GM21717 (cell line): Measurements from ENCODE around the gene RBM45.
A peak's percentile ranks its signal among the peaks of the same experiment; 100 is the strongest.
"Not testable (repeated sequence)": the region's sequence is repeated elsewhere in the genome, so short reads cannot be mapped to it uniquely, and the experiment has no call there.

Experiments used
- ATAC-seq: cut with Tn5 transposase; IDR thresholded peaks from one replicate; pipeline ENCODE4 v1.9.1; 2021; ENCODE audit warnings: mild to moderate bottlenecking, moderate library complexity; ENCODE audit not compliant: unreplicated experiment

Gene RBM45

GRCh38 chr2:178112202-178113152 is at the start of gene RBM45:
Gene RBM45, plus strand, starts transcription at chr2:178112437. Its CDS starts 110 bp downstream, at chr2:178112547.
- ATAC-seq = peak; percentile 91

- no peak for ATAC-seq
Observed at GRCh38 chr2:178066324-178066723, 45.9 kb upstream of the RBM45 start.

GRCh38 chr2:178066890-178067669 is 45.2 kb upstream of the RBM45 start:
- ATAC-seq = no peak

- ATAC-seq = no peak
Observed at GRCh38 chr2:178068823-178069454, 43.3 kb upstream of the RBM45 start.

- no peak for ATAC-seq
Observed at GRCh38 chr2:178069551-178069950, 42.7 kb upstream of the RBM45 start.

GRCh38 chr2:178070824-178071223 is 41.4 kb upstream of the RBM45 start:
- ATAC-seq = no peak

GRCh38 chr2:178072000-178072382 is 40.2 kb upstream of the RBM45 start:
- no peak for ATAC-seq

- peak; percentile 66 for ATAC-seq
Observed at GRCh38 chr2:178072383-178073301, 39.6 kb upstream of the RBM45 start, which contains the start of gene PDE11A. Gene PDE11A, minus strand, starts transcription at chr2:178072777. Its CDS starts 340 bp downstream, at chr2:178072437.

GRCh38 chr2:178074123-178075005 is 37.9 kb upstream of the RBM45 start:
- no peak for ATAC-seq

- no peak for ATAC-seq
Observed at GRCh38 chr2:178075006-178075326, 37.3 kb upstream of the RBM45 start.

- ATAC-seq = no peak
Observed at GRCh38 chr2:178076130-178076529, 36.1 kb upstream of the RBM45 start.

GRCh38 chr2:178079279-178079678 is 33.0 kb upstream of the RBM45 start:
- not testable (repeated sequence) for ATAC-seq

- ATAC-seq = no peak
Observed at GRCh38 chr2:178082408-178083045, 29.7 kb upstream of the RBM45 start.

GRCh38 chr2:178084273-178084672 is 28.0 kb upstream of the RBM45 start:
- no peak for ATAC-seq

- ATAC-seq = no peak
Observed at GRCh38 chr2:178088774-178089270, 23.4 kb upstream of the RBM45 start.

GRCh38 chr2:178093471-178093870 is 18.8 kb upstream of the RBM45 start:
- ATAC-seq = no peak

GRCh38 chr2:178101321-178102079 is 10.7 kb upstream of the RBM45 start:
- ATAC-seq = no peak

GRCh38 chr2:178105566-178105965 is 6.7 kb upstream of the RBM45 start:
- no peak for ATAC-seq
